HG02642 (cell line): Measurements from ENCODE around the gene SLC35F5.
"Not testable (repeated sequence)": the region's sequence is repeated elsewhere in the genome, so short reads cannot be mapped to it uniquely, and the experiment has no call there.

ENCODE experiments used
- ATAC-seq: cut with Tn5 transposase; IDR thresholded peaks from one replicate; pipeline ENCODE4 v1.9.1; 2021; ENCODE audit warnings: mild to moderate bottlenecking; ENCODE audit not compliant: unreplicated experiment, poor library complexity

Gene SLC35F5

DNA sequence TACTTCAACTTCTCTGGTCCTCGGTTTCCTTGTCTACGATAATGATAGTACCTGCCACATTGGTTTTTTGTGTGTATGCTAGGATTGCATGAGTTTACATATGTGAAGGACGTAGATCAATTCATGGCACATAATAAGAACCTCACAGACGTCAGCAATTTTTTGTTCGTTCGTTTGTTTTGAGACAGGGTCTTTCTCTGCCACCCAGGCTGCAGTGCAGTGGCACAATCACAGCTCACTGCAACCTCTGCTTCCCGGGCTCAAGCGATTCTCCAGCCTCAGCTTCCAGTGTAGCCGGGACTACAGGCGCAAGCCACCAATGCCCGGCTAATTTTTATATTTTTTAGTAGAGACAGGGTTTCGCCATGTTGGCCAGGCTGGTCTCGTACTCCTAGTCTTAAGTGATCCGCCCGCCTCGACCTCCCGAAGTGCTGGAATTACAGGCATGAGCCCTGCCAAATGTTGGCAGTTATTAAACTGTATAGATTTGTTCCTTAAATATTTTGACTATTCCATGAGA, 756 bp upstream of the SLC35F5 start:
- ATAC-seq, result no peak

GRCh38 chr2:113755835-113756354, 547 bp downstream of the SLC35F5 start:
- peak; percentile 46 for ATAC-seq

DNA sequence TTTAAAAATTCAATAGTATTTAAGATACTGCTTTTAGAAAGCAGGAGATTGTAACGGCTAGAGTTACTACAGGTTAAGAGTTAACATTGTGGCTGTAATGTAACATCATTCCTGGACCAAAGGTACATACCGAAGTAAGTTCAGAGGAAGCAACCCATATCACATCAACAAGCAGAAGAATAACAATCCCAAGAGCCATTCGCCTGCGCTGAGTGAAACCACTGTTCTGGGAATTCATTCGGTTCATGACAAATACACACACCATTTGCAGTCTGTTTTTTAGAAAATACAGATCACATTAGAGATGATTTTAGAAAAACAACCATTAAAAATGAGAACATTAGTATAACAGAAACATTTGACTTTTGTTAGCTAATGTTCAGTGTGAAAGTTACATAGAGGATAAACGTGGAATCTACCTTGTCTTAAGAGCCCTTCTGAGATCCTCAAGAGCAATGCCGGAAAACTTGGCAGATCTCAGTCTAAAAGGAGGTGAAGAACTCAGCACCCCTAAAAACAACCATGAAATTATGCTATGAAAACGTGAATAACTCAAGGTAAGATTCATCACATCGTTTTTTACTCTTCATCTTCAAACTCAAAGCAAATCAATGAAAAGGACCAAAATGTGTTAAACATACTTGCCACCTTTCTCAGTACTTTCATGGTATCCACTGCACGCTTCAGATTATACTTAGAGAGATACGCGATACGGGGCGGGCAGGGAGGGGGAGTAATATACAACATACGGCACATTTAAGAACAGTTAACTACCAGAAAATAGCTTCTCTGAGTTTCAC, 1.2 kb downstream of the SLC35F5 start:
- no peak for ATAC-seq

DNA sequence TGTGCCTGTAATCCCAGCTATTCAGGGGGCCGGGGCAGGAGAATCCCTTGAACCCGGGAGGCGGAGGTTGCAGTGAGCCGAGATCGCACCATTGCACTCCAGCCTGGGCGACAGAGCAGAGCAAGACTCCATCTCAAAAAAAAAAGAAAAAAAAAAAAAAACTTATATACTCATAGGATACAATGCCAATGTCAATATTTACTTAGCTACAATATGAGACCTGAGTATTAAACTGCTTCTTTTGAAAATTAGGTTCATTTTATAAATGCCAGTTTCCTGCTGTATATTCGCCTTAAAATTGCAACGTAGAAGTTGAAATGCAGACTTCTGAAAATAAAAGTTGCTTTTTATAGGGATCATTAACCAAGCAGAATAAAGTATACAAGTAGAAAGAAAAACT, 2.3 kb downstream of the SLC35F5 start:
- no peak for ATAC-seq

GRCh38 chr2:113750385-113750784, 6.1 kb downstream of the SLC35F5 start:
- no peak for ATAC-seq

DNA sequence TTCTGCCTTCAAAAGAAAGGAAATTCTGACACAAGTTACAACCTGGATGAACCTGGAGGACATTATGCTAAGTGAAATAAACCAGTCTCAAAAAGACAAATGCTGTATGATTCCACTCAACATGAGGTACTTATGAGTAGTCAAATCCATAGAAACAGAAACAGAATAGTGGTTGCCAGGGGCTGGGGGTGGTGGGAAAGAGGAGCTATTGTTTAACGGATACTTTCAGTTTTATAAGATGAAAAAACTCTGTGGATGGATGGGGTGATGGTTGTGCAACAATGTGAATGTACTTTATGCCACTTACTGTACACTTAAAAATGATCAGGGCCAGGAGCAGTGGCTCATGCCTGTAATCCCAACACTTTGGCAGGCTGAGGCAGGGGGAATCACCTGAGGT, 15.4 kb downstream of the SLC35F5 start:
- no peak for ATAC-seq

DNA sequence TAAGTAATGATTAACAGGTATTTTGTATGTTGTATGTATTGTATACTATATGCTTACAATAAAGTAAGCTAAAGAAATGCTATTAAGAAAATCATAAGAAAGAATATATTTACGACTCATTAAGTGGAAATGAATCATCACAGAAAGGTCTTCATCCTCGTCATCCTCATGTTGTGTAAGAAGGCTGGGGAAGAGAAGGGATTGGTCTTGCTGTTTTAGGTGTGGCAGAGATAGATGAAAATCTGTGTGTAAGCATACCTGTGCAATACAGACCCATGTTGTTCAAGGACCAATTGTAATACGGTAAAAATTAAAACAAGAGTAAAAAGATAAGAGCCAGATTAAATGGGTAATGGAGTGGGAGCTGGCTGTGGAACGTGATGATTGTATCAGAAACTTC, 16.6 kb downstream of the SLC35F5 start:
- no peak for ATAC-seq

- ATAC-seq, result peak; percentile 81
Observed at GRCh38 chr2:113734185-113734584, 22.3 kb downstream of the SLC35F5 start.

DNA sequence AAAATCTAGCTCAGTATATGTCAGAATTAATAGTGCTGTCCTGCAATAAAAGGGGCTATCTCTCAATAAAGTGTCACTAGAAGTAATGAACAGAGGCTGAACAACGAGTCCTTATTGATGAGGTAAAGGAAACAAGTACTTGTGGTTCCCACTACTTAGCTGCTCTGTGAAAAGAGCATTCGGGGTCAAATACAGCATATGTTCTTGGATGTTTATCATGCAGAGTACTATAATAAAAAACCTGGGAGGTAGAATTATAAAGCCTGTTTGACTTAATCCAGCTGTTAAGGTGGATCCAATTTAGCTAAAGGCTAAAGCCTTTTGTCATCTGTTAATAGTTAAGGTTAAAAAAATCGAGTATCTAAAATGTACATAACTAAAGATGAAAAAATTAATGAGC, 32.4 kb downstream of the SLC35F5 start:
- ATAC-seq, result no peak

DNA sequence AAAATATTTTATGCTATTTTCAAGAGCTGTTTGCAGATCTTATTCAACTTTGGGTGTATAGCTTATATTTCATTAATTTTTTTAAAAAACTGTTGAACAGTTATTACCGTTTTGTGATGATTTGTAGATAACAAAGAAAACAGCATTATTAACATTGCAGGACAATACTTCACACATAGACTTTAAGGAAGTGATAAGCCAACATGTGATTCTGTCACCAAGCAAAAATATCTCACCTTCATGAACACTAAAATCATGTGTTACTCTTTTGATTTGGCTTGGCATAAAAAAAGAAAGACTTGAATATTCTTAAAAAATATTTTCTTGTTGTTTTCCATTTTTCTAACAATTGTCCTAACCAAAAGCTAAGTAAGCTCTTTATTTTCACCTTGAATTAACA, 33.0 kb downstream of the SLC35F5 start:
- no peak for ATAC-seq

- ATAC-seq, result no peak
Observed at GRCh38 chr2:113720167-113720566, 36.3 kb downstream of the SLC35F5 start.

GRCh38 chr2:113716291-113716690, 40.2 kb downstream of the SLC35F5 start:
- no peak for ATAC-seq

- no peak for ATAC-seq
Observed at GRCh38 chr2:113712941-113713340, 43.5 kb downstream of the SLC35F5 start.

DNA sequence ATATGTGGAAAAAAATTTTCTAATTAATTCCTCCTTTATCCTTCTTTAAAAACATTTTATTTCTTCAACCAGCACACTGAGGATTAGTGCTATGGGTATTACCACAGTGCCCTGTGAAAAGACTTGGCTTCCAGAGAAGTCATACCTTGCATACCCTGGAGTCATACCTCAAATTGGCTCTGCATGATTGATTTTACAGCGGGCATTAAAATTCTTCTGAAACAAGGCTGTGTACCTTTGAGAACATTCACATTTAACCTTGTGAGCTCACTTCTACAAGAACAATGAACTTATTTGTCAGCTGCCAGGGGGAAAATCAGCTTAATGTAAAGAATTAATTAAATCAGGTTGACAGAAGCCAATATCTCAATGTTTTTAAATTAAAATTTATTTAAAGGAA, 44.6 kb downstream of the SLC35F5 start:
- no peak for ATAC-seq

- no peak for ATAC-seq
Observed at GRCh38 chr2:113709022-113709421, 47.4 kb downstream of the SLC35F5 start.

DNA sequence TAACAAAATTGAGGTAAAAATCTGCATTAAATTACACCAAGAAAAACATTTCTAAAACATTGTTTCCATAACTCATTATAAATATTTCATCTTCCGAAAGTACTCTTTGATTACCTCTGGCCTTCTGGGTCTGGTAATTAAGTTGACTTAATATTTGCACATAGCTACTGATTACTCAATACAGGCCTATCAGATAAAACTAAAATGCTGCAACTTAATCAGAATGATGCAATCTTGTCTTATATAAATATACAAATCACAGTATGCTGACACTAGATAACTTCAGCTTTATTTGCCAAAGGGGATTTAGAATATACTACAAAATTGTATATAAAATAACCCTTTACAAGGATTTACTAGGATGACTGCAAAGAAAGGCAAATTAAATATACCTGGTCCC, 49.3 kb downstream of the SLC35F5 start:
- no peak for ATAC-seq

DNA sequence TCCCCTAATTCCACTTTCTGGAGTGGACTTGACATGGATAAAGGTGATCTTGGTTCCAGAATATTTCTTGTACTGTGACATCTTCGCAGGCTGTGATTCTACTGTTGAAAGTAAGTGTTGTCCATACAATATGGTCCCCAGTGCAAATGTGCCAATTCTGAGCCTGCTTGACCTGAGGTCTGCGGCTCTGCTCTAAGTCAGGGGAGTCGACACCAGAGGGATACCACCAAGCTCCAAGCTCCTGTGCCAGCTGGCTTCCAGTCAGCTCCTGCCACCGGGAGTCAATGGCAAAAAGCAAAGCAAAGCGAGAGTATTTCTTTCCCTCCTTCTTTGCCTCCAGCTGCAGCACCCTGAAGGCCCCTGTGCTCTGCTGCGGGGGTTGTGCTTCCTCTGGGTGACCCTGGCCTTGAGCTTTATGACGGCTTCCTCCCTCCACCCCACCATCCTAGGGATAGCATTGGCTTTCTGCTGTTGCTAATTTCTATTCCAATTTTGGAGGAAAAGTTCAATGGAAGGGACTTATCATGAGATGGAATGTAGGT, 50.4 kb downstream of the SLC35F5 start:
- no peak for ATAC-seq

- ATAC-seq, result not testable (repeated sequence)
Observed at GRCh38 chr2:113704300-113704993, 52.0 kb downstream of the SLC35F5 start.

DNA sequence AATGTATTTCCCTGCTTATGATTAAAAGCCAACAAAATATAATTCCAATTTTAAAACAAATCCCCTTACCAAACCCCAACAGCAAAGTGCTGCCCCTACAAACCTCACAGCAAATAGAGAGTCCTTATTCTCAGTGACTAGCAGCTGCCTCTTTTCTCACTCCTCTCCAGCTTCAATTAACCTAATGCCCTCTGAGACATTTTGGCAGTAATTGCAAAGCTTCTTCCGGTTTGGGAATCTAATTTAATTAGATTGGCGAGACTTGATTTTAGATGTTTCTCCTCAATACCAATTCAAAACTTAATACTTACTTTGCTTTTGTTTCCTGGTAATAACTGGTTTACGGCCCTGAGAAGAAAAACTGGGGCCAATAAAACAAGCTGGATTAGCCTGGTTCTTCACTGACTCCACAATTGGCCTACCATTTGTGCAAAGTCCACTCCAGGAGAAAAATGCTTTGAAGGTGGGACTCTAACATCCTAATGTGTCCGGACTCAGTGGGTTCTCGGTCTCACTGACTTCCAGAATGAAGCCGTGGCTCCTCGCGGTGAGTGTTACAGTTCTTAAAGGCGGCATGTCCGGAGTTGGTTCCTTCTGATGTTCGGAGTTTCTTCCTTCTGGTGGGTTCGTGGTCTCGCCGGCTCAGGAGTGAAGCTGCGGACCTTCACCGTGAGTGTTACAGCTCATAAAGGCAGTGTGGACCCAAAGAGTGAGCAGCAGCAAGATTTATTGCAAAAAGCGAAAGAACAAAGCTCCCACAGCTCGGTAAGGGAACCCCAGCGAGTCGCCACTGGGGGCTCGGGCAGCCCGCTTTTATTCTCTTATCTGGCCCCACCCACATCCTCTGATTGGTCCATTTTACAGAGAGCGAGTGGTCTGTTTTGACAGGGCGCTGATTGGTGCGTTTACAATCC, 52.8 kb downstream of the SLC35F5 start:
- ATAC-seq, result no peak

- ATAC-seq, result peak; percentile 84
Observed at GRCh38 chr2:113700186-113700841, 56.1 kb downstream of the SLC35F5 start.
